ENCODE measurements around the gene FNDC1.
"Not testable (repeated sequence)": the region's sequence is repeated elsewhere in the genome, so short reads cannot be mapped to it uniquely, and the experiment has no call there.

Gene FNDC1

DNA sequence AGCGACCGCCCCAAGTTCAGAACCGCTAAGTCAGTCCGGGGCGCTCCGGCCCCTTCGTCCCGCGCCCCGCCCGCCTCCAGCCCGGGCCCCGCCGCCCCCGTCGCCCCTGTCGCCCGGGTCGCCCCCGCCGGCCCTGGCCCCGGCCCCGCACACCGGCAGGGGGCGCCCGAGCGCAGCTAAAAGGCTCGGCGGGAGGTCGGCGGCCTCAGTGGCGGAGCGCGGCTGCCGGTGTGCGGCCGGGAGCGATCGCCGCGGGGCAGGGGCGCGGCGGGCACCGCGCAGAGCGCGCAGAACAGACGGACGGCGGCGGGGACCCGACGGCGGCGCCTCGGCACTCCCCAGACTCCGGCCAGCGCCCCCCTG, at the start of gene FNDC1:
TSS of gene FNDC1 (plus strand) at position 208 of the 363 bp plus-strand sequence. CDS start 197 bp downstream, outside the sequence.
- peak; percentile 45 for DNase-seq (ENCODE audit: low spot score)

DNA sequence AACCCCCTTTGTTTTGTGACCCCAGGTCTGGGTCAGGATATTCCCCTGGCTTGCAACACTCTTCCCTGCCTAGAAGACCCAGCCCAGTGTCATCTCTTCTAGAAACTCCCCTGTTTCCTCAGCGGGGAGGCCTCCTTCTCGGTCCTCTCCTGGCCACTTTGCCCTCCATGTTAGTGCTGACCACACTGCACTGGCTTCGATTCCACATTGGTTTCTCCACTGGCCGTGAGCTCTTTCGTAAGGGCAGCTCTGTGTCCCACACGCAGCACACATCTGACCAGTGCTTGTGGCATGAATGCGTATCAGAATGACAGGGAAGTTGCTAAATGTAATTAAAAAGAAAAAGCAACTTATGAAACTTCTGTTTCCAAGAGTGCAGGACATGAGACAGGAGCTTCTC, 49.4 kb upstream of the FNDC1 start:
- no peak for DNase-seq (ENCODE audit: low spot score)

DNA sequence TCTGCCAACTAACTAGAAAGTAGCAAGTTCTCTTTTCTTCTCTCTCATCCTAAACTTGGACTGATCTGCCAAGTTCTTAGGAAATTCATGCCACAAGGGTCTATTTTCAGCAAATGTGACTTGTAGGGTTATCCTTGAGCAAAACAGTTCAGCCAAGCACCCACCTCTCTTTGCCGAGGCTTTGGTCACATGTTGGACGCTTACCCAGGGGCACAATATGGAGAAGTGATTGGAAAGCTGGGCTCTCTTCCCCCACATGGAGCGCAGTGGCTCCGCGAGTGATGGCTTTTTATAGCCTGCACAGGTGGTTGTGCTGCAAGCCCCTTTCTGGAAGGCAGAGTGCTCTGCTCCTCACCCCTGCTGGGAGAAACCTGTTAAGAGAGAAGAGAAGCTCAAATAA, 47.7 kb upstream of the FNDC1 start:
- no peak for DNase-seq (ENCODE audit: low spot score)

DNA sequence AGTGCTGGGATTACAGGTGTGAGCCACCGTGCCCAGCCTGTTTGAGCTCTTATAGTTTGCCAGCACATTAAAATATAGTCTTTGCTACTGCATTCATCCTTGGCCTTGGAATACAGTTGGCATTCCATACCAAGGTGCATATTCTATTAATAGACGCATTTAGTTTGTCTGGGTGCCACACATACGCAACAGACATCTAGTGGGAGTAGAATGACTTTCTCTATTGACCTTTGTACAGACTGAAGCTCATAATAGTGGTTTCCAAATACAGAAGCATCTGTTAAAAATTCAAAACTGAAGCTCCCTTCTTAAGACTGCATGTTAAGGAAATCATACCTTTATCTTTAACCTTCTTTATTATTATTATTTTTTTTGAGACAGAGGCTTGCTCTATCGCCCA, 46.7 kb upstream of the FNDC1 start:
- DNase-seq (ENCODE audit: low spot score), result no peak

DNA sequence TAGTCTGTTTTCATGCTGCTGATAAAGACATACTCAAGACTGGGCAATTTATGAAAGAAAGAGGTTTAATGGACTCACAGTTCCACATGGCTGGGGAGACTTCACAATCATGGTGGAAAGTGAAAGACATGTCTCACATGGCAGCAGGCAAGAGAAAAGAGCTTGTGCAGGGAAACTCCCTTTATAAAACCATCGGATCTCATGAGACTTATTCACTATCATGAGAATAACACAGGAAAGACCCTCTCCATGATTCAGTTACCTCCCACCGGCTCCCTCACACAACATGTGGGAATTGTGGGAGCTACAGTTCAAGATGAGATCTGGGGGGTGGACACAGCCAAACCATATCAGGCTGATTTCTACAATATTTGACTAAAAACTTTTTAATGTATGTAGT, 45.4 kb upstream of the FNDC1 start:
- not testable (repeated sequence) for DNase-seq (ENCODE audit: low spot score)

DNA sequence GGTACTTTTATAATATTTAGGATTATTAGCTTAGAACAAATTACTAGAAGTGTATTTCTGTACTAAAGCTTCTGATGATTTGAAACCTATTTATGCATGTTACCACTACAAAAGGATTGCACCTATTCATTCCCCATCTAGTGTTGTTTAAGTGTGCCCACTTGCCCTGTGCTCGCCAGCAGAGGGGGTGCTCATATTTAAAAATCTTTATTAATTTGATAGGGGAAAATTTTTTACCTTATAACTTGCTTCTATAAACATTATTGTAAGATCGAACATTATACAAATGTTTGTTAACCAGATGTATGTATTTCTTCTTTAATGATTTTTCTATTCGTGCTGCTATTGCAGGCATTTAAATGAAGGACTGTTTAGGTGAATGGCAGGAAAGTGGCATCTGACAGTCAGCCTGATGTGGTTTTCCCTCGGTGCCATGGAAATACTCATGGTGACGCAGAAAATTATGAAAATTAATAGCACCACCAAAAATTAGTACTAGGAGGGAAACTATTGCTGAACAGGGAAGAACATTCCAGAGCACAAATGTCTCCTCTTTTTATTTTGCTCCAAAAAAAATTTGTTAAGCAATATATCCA, 44.1 kb upstream of the FNDC1 start:
- DNase-seq (ENCODE audit: low spot score), result no peak

DNA sequence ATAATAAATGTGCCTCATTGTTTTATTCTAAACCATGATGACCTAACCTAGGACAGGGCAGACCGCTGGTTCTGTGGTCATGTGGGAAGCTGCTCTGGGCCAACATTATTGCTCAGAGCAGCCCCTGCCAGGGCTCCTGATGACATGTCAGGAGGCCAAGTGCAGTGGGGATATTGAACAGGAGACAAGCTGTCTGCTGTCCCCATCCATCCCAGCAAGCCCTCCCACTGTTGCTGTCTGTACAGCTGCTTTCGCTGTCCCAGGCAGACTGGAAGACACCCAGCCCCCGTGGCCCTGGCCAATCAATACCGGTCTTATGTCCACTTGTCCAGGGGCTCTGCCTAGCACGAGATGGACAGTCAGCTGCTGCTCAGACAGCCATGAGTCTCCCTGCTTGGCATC, 43.2 kb upstream of the FNDC1 start:
- DNase-seq (ENCODE audit: low spot score), result no peak

DNA sequence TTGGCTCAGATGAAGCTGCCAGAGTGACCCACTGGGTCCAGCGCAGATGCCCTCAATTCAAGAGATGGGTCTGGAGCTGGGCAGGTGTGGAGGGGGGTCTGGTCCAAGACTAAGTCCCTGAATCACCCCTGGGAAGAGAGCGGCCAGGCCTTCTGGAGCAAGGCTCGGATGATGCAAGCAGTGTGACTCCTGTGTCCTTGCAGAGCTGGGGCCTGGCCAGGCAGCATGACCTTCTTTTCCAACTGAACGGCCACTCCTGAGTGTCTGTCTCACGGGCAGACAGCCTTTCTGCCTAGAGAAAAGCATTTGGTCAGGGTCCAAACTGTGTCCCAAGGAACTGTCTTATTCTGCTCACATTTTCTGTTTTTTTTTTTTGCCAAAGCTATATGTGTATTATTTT, 42.6 kb upstream of the FNDC1 start:
- no peak for DNase-seq (ENCODE audit: low spot score)

DNA sequence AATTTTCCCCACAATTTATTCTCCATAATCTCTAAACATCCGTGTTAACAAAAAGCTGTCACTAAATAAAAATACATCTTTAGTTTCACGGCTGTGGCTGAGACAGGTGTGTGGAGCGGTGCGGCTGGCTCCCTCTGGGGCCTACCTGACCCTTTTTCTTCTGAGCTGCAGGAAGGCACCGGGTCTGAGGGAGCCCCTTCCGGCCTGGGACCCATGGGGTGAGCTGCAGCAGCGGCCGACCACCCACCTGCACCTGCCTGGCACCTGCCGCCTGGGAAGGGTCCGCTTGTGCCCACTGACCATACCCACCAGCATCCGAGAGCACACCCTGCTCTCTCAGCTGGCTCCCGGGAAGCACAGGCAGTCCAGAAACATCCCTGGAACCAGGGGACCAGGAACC, 41.5 kb upstream of the FNDC1 start:
- DNase-seq (ENCODE audit: low spot score), result no peak

DNA sequence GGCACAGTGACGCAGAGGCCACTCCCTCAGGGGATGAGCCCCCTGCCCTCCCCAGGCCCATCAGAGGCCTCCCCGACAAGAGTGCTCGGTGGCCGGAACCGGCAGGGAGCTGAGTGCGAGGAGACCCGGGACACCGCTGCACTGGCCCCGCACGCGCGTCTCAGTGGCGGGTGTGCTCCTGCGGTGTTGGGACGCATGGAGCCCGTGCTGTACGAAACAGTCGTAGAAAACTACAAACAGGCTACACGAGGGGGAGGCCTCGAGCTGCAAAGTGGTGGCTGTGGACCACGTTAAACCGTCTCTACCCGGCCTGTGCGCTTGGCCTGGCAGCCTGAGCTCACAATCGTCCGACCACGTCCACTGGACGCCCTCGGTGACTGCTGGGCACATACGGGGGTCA, 40.2 kb upstream of the FNDC1 start:
- no peak for DNase-seq (ENCODE audit: low spot score)

DNA sequence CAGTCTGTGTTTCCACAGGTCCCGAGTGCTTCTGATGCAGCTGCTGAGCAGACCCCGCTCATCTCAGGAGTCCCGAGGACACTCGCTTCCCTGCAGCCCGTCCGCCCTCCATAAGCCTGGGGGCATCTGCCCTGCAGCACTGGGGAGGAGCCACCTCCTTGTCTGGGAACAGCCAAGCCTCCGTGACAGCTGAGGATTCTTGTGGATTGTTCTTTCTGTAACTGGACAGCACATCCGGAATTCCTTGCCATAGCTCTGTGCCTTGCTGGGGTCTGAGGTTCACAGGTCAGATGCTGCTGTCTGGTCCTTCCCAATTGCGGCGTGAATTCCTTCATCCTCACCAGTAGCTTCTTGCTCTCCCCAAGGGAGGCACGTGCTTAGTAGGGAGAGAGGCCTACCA, 38.4 kb upstream of the FNDC1 start:
- DNase-seq (ENCODE audit: low spot score), result no peak

DNA sequence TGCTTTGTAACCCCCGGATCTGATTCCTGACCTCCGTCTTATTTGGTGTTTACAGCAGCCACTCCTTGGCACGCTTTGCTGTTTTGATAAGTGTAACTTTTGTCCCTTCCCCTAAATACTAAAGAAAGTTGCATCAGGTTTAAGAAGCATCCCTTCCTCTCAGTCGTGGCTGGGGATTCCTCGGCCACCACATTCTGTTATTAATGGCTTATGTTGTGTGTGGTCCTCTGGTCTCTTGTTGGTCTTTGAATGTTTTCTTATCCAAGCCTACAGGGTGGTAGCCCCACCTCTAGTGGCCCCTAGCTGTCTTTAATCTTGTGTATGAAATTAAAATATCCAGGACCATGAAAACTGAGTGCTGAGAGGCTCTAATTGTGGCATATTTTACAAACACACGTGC, 37.5 kb upstream of the FNDC1 start:
- no peak for DNase-seq (ENCODE audit: low spot score)

DNA sequence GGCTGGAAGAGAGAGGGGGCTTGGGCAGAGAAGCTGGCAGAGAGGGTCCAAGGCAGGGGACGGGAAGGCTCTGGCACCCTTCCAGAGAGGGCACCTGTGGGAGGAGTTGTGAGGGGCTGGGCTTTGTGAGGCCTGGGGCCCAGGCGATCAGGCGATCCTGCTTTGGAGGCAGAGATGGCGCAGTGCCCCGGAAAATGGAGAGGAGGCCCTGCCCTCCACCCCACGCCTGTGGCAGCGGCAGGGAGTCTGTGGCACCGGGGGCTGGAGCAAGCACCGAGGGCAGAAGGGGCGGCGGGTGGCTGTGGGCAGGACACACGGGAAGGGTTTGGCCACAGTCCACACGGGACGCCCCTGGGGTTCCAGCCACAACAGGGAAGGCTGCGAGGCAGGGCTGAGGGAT, 36.5 kb upstream of the FNDC1 start:
- DNase-seq (ENCODE audit: low spot score), result no peak

DNA sequence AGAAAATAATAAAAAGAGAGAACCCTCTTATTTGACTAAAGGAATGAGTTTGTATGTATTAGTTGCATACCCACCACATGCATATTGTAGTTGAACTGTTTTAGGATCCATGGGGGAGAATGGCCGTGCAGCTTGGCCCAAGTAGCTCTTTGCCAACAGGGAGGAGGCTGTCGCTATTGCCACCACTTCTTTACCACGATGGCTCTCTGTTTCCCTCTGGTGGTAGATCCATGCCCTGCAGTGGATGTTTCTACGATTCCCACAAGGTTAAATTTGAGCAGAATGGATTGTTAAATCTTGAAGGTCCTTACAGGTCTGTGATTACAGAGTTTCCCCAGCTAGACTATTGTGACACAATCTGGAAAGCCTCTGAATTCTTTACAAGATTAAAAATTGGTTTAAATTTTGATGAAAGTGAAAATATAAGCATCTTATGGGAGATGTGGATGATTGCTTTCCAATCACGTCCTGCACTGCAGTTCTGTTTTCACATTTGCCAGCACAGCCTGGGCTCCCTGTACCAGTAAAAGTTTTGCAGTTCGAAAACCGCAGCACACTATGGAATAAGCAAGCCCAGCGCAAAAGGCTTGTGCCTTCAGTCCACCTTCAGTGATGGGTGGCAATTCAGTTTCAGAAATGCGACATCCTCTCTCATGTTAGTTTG, 34.4 kb upstream of the FNDC1 start:
- peak; percentile 84 for DNase-seq (ENCODE audit: low spot score)

DNA sequence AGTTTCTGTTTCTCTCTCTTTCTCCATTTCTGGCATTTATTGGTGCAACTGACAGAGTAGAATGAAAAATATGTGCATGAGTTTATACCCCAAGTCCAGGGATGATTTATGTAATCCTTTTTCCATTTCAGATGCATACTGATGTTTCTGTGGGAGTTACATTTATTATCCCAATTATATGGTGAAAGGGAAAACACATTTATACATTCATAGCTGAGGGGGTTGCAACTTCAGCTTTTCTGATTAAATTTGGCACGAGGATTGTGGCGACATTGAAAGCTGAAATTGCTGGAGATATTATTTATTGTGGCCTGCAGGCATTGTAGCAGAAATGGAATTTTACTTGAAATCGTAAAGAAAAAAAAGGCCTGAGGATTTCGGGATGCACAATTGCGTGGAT, 31.5 kb upstream of the FNDC1 start:
- DNase-seq (ENCODE audit: low spot score), result no peak

DNA sequence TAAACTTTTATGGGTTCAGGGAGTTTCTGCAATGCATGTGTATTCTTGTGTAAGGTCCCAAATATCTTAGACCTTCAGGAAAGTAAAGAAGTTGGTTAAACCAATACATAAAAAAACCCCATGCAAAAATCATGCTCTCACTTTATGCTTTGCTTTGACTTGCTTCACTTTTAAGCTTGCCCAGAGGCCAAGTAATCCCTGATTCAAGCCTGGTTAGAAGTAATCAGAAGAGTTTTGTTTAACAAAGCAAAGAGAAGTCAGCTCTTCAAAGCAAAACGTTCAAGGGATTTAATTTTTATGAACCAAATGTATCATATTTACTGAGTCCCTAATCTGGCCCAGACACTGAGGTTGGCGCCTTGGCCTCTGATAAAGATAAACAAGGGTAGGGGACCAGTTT, 26.7 kb upstream of the FNDC1 start:
- no peak for DNase-seq (ENCODE audit: low spot score)

DNA sequence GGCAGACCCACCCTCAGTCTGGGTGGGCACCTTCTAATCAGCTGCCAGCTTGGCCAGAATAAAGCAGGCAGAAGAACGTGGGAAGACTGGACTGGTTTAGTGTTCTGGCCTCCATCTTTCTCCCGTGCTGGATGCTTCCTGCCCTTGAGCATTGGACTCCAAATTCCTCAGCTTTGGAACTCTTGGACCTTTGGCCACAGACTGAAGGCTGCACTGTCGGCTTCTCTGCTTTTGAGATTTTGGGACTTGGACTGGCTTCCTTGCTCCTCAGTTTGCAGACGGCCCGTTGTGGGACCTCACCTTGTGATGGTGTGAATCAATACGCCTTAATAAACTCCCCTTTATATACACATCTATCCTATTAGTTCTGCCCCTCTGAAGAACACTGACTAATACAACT, 20.6 kb upstream of the FNDC1 start:
- no peak for DNase-seq (ENCODE audit: low spot score)

DNA sequence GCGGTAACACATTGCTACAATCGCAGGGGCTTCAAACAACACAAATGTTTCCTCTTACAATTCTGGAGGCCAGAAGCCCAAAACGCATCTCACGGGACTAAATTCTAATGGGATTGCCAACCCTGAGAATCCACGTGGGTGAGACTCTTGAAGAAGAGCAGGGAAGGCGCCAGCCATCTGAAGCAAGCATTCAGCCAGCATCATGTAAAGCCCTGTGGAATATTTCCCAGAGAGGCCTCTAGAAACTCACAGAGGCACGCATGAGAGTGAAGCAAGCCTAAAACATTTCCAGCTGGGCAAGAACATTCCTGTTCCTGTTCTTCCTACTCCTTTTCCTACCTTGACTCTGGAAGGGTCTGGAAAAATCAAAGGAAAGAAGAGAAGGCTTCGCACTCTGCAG, 19.6 kb upstream of the FNDC1 start:
- no peak for DNase-seq (ENCODE audit: low spot score)

DNA sequence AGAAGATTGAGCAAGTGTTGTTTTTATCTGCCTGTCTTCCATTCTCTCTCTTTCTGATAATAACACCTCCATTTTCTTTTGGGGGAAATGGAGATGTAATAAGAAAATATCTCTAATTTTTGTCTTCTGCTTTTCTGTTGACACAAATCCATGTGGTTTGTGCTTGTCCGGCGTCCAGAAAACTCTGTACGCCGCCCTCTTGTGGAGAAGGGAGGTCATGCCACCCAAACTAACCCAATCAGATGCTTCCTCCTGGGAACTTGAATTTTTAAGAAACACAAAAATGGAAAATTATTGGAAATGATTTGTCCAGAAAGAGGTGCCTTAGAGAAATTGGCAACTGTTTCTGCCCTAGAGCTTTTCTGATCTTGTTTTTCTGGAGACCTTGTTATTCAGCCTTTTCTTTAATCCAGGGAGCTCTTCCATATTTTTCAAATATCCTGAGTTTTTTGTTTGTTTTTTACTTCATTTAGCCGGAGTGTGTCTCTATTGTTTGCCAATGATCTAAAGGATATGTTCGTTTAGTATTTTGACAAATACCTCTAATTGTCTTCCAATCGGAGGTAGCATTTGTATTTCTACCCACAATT, 17.8 kb upstream of the FNDC1 start:
- DNase-seq (ENCODE audit: low spot score), result peak; percentile 60

DNA sequence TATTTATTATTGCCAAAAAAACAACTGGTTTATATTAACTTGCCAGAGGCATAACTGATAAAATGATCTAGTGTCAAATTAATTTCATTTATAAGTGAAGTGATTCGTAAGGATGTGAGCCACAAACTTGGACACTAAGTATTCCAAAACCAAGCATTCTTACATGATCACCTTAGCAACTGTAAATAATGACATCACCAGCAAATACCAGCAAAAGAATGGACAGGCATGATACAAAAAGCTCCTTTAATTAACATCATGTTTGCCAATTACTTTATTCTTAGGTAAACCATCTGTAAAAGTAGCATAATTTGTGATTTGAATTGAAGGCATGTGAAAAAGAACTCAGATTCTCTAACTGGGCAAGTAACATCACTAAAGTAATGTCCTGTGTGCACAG, 17.2 kb upstream of the FNDC1 start:
- DNase-seq (ENCODE audit: low spot score), result no peak

DNA sequence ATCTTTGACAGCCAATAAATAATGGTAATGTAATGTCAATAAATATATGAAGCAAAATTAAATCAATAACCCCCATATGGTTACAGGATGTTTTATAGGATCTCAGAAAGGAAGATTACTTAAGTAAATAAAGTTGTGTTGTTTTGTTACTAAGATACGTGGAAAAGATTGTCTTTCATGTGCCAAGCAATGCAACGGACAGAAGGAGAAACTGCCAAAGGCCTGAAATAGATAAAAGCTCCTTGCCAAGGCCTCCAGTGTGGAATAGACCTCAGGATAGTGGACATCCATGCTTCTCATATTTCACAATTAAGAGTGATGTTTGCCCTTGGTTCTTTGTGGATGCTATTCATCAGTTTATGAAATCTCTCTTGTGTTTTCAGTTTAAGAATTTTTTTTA, 16.4 kb upstream of the FNDC1 start:
- no peak for DNase-seq (ENCODE audit: low spot score)

DNA sequence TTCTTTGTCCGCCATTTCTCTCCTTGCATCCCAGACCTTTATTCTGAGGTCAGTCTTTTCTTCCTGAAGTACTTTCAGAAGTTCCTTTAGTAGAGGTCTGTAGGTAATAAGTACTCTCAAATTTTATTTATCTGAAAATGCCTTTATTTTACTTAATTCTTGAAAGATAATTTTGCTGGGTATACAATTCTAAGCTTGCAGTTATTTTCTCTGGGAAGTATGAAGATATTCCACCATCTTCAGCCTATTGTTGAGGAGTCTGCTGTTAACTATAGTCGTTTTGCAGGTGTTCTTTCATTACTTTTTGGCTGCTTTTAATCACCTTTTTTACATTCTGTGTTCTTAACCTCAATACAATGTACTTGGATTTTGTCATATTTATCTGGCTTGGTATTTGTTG, 13.5 kb upstream of the FNDC1 start:
- DNase-seq (ENCODE audit: low spot score), result no peak

DNA sequence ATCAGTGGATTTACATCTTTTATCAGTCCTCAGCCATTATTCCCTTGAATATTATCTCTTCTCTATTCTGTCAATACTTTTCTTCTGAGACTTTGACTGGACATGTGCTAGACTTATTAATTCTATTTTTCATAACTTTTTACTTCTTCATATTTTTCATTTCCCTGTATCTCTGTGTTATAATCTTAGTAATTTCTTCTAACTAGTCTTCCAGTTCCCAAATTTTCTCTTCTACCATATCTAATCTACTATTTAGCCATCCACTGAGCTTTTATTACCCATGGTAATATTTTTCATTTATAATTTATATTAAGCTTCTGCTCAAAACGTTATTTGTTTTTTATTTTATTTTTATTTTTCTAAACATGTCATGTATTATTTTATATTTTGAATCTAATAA, 13.1 kb upstream of the FNDC1 start:
- no peak for DNase-seq (ENCODE audit: low spot score)

DNA sequence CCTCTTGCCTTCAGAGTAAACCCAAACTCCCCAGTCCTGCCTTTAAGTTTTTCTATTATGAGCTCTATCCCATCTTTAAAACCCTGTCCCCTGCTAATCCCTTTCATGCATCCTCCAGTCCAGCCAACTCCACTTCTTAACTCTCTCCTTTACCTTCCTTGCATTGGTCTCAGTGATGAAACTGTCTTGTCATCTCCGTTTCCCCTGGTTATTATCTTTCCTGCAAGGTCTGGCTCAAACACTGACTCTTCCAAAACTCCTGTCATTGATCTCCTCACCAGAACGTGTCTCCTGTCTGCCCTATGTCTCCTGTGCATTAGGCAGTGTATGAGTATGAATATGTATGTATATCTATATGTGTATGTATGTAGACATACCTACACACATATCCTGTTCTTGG, 11.8 kb upstream of the FNDC1 start:
- DNase-seq (ENCODE audit: low spot score), result no peak
